Tibial nerve (tissue), 4 donors: Measurements from ENCODE around the gene SUN2. TPM values are rescaled to one million over a fixed set of nuclear protein-coding genes. Genes with fewer than 3 reads are reported as not detected.
A peak's percentile ranks its signal among the peaks of the same experiment; 100 is the strongest.

ENCODE experiments used
- DNase-seq, 2 donors: peaks; one replicate each; pipeline ENCODE4 v3.0.0-alpha.2; 2019; ENCODE audit warnings: low spot score in 2 of 2
- H3K27ac ChIP-seq, 4 donors: fragments of 200-600 bp; sonication (generic) in 3 of 4; one replicate each; pipeline ENCODE4 v1.5.1; 2017 to 2019; ENCODE audit warnings: mild to moderate bottlenecking in 1 of 4
- H3K27me3 ChIP-seq, 2 donors: fragments of 200-600 bp; sonication (generic) in 1 of 2; one replicate each; pipeline versions ENCODE4 v1.5.1 to v1.6.0; 2017 to 2019
- H3K36me3 ChIP-seq, 3 donors: fragments of 200-600 bp; sonication (generic); one replicate each; pipeline ENCODE4 v1.5.1; 2018 to 2019
- H3K4me1 ChIP-seq, 4 donors: fragments of 200-600 bp; sonication (generic) in 3 of 4; one replicate each; pipeline ENCODE4 v1.5.1; 2017 to 2019
- H3K4me3 ChIP-seq, 4 donors: fragments of 200-600 bp; sonication (generic) in 3 of 4; one replicate each; pipeline ENCODE4 v1.5.1; 2017 to 2019; ENCODE audit warnings: mild to moderate bottlenecking in 1 of 4, moderate library complexity in 1 of 4
- H3K9me3 ChIP-seq, 4 donors: fragments of 200-600 bp; sonication (generic) in 3 of 4; one replicate each; pipeline ENCODE4 v1.5.1; 2017 to 2019
- CTCF ChIP-seq, 5 experiments: fragments of 200-600 bp in 3 of 5; fragments of 450-650 bp in 2 of 5; sonication (generic) in 3 of 5; IDR thresholded peaks; one replicate each; pipeline ENCODE4 v1.5.1; 2016 to 2019; ENCODE audit warnings: antibody characterized with exemption in 5 of 5, mild to moderate bottlenecking in 3 of 5, moderate library complexity in 2 of 5
- EP300 ChIP-seq, 2 donors: sonication (generic); formaldehyde crosslinking; IDR thresholded peaks; one replicate each; pipeline ENCODE4 v1.6.1; 2017; ENCODE audit warnings: antibody characterized with exemption in 2 of 2, mild to moderate bottlenecking in 1 of 2
- POLR2A ChIP-seq, 2 donors: fragments of 450-650 bp; IDR thresholded peaks; one replicate each; pipeline ENCODE4 v1.6.1; 2017; ENCODE audit warnings: antibody characterized with exemption in 2 of 2, mild to moderate bottlenecking in 2 of 2, moderate library complexity in 2 of 2
- WGBS, 2 donors: methylation state at CpG; one replicate each; pipeline ENCODE4 v1.1.5; 2018; 5-methylcytosine and 5-hydroxymethylcytosine counted together
- total RNA-seq, 4 donors: library from RNA; depleted of rRNA; stranded (reverse); fragments of >200 nt; gene quantifications; one replicate each; pipeline ENCODE4 v1.1.0, GENCODE V29; 2016

The SUN2 gene
- total RNA-seq, 4 donors from 2014 or later = 640 to 1,234 (median 846) TPM

GRCh38 chr22:38762551-38762983, 6.8 kb upstream of the SUN2 start:
- Histone ChIP-seq H3K4me3 (no peak overlapping the region), H3K4me1 (peaks cover 0 to 19% (median 2%) of the 10 kb centered on the region in 4 donors), H3K36me3 (no peaks in the 10 kb centered on the region), H3K27me3 (no peaks in the 10 kb centered on the region), H3K9me3 (no peaks in the 10 kb centered on the region), H3K27ac (peak overlapping the region in 2 of 4 donors; percentile 50 to 52)
- WGBS, 2 donors = 38 to 43% methylated on average over 10 to 11 of the region's 11 CpGs
- DNase-seq = no peak
- no peak for TF ChIP-seq EP300 (IDR thresholded peaks at IDR 0.05)
- TF ChIP-seq POLR2A (IDR thresholded peaks at IDR 0.05) = no peak
- no peak for TF ChIP-seq CTCF (IDR thresholded peaks at IDR 0.05)

GRCh38 chr22:38761202-38762162, 5.7 kb upstream of the SUN2 start:
- Histone ChIP-seq H3K27me3 (no peaks in the 10 kb centered on the region), H3K4me3 (no peak overlapping the region), H3K4me1 (peaks cover 0 to 30% (median 7%) of the 10 kb centered on the region in 4 donors), H3K36me3 (no peaks in the 10 kb centered on the region), H3K27ac (no peak overlapping the region), H3K9me3 (no peaks in the 10 kb centered on the region)
- WGBS, 2 donors = 76 to 80% methylated on average over 20 of the region's 20 CpGs
- TF ChIP-seq POLR2A (IDR thresholded peaks at IDR 0.05) = no peak
- TF ChIP-seq EP300 (IDR thresholded peaks at IDR 0.05) = no peak
- no peak for TF ChIP-seq CTCF (IDR thresholded peaks at IDR 0.05)
- no peak for DNase-seq

- Histone ChIP-seq H3K36me3 (no peaks in the 10 kb centered on the region), H3K9me3 (no peaks in the 10 kb centered on the region), H3K4me1 (peaks cover 0 to 30% (median 9%) of the 10 kb centered on the region in 4 donors), H3K4me3 (no peak overlapping the region), H3K27me3 (no peaks in the 10 kb centered on the region), H3K27ac (no peak overlapping the region)
- TF ChIP-seq EP300 (IDR thresholded peaks at IDR 0.05) = no peak
- TF ChIP-seq CTCF (IDR thresholded peaks at IDR 0.05) = no peak
- no peak for TF ChIP-seq POLR2A (IDR thresholded peaks at IDR 0.05)
- no peak for DNase-seq
- 67 to 73% methylated on average over 12 of the region's 12 CpGs for WGBS, 2 donors
Measured at GRCh38 chr22:38760477-38761201, 4.8 kb upstream of the SUN2 start.

GRCh38 chr22:38759005-38759404, 3.2 kb upstream of the SUN2 start:
- TF ChIP-seq POLR2A (IDR thresholded peaks at IDR 0.05) (no peak), EP300 (IDR thresholded peaks at IDR 0.05) (no peak), CTCF (IDR thresholded peaks at IDR 0.05) (no peak)
- no peak for DNase-seq
- Histone ChIP-seq H3K27ac (no peak overlapping the region), H3K36me3 (no peaks in the 10 kb centered on the region), H3K4me1 (peaks cover 0 to 33% (median 13%) of the 10 kb centered on the region in 4 donors), H3K27me3 (no peaks in the 10 kb centered on the region), H3K9me3 (no peaks in the 10 kb centered on the region), H3K4me3 (no peak overlapping the region)
- WGBS, 2 donors = 89% methylated on average over 7 of the region's 7 CpGs
